ENCODE data around the gene FAM118B.
A peak's percentile ranks its signal among the peaks of the same experiment; 100 is the strongest.
"Not testable (repeated sequence)": the region's sequence is repeated elsewhere in the genome, so short reads cannot be mapped to it uniquely, and the experiment has no call there.

Gene FAM118B

GRCh38 chr11:126268708-126269579 lies 57.4 kb downstream of the FAM118B start, which contains the start of the genes FOXRED1 and SRPRA:
FOXRED1 (plus strand) TSS chr11:126269154; CDS start chr11:126269207, 53 bp downstream.
SRPRA (minus strand) TSS chr11:126268895; CDS start chr11:126268804, 91 bp downstream.
- peak; percentile 100 for DNase-seq (ENCODE audit: low spot score)

GRCh38 chr11:126277322-126277721 lies 65.7 kb downstream of the FAM118B start:
- no peak for DNase-seq (ENCODE audit: low spot score)

- DNase-seq (ENCODE audit: low spot score), result no peak
These were observed 66.2 kb downstream of the FAM118B start for GRCh38 chr11:126277780-126278179.

- DNase-seq (ENCODE audit: low spot score), result no peak
These were observed 67.6 kb downstream of the FAM118B start for GRCh38 chr11:126279191-126279590.

GRCh38 chr11:126280595-126280994 lies 69.0 kb downstream of the FAM118B start:
- DNase-seq (ENCODE audit: low spot score), result no peak

GRCh38 chr11:126281245-126281644 lies 69.7 kb downstream of the FAM118B start:
- no peak for DNase-seq (ENCODE audit: low spot score)

- DNase-seq (ENCODE audit: low spot score), result no peak
These were observed 70.1 kb downstream of the FAM118B start for GRCh38 chr11:126281666-126282175.

- peak; percentile 61 for DNase-seq (ENCODE audit: low spot score)
These were observed 70.8 kb downstream of the FAM118B start for GRCh38 chr11:126282361-126282735.

GRCh38 chr11:126282736-126283591 lies 71.4 kb downstream of the FAM118B start, which contains the start of gene TIRAP:
TIRAP (plus strand) TSS chr11:126283093; CDS start chr11:126290895, 7,802 bp downstream.
- DNase-seq (ENCODE audit: low spot score), result peak; percentile 74

GRCh38 chr11:126284829-126285228 lies 73.2 kb downstream of the FAM118B start:
- DNase-seq (ENCODE audit: low spot score), result peak; percentile 73

- no peak for DNase-seq (ENCODE audit: low spot score)
These were observed 76.7 kb downstream of the FAM118B start for GRCh38 chr11:126288237-126288636.

- DNase-seq (ENCODE audit: low spot score), result no peak
These were observed 79.3 kb downstream of the FAM118B start for GRCh38 chr11:126290887-126291286.

GRCh38 chr11:126293726-126294125 lies 82.1 kb downstream of the FAM118B start:
- DNase-seq (ENCODE audit: low spot score), result no peak

GRCh38 chr11:126297004-126297403 lies 85.4 kb downstream of the FAM118B start:
- no peak for DNase-seq (ENCODE audit: low spot score)

GRCh38 chr11:126303623-126304456 lies 92.3 kb downstream of the FAM118B start, which contains the start of gene DCPS:
DCPS (plus strand) TSS chr11:126304060; CDS start chr11:126304081, 21 bp downstream.
- peak; percentile 98 for DNase-seq (ENCODE audit: low spot score)

- DNase-seq (ENCODE audit: low spot score), result no peak
These were observed 93.0 kb downstream of the FAM118B start for GRCh38 chr11:126304457-126305075.

- DNase-seq (ENCODE audit: low spot score), result no peak
These were observed 94.1 kb downstream of the FAM118B start for GRCh38 chr11:126305699-126306098.

- no peak for DNase-seq (ENCODE audit: low spot score)
These were observed 96.1 kb downstream of the FAM118B start for GRCh38 chr11:126307706-126308105.

GRCh38 chr11:126308271-126308671 lies 96.7 kb downstream of the FAM118B start:
- DNase-seq (ENCODE audit: low spot score), result no peak

GRCh38 chr11:126308771-126309170 lies 97.2 kb downstream of the FAM118B start:
- not testable (repeated sequence) for DNase-seq (ENCODE audit: low spot score)

Data from hepatic stellate cell (primary cell).